OCI-LY7 (cell line): ENCODE results near the gene NFE2L3. TPM values are rescaled to one million over a fixed set of nuclear protein-coding genes. Genes with fewer than 3 reads are reported as not detected.

Experiments used
- BruUV-seq: library from RNA; stranded (reverse); fragments of 400-500 nt; replicated peaks from 2 replicates; lab custom pipeline; 2021; lab: Mats Ljungman, UMichigan
- CTCF ChIA-PET: fragments of 300-600 bp; sonication (Branson Sonifier 250); formaldehyde crosslinking; loops from one replicate; lab custom pipeline; 2022; ENCODE audit warnings: antibody characterized with exemption; ENCODE audit not compliant: unreplicated experiment; lab: Charles Lee
- POLR2A ChIA-PET: fragments of 300-600 bp; sonication (Branson Sonifier 250); formaldehyde crosslinking; loops from one replicate; lab custom pipeline; 2022; ENCODE audit warnings: antibody characterized with exemption; lab: Charles Lee
- DNase-seq: peaks from one replicate; pipeline ENCODE4 v3.0.0-alpha.2; 2015; ENCODE audit warnings: low spot score
- H2AFZ ChIP-seq: fragments of 200-600 bp; sonication (generic), shearing (Covaris generic); 2 replicates; pipeline ENCODE4 v1.6.1; 2014; ENCODE audit warnings: mild to moderate bottlenecking, antibody characterized with exemption, low read length, moderate library complexity
- H3K27ac ChIP-seq: fragments of 200-600 bp; sonication (generic); 2 replicates; pipeline ENCODE4 v1.5.1; 2014; ENCODE audit warnings: mixed run types, low read depth, mild to moderate bottlenecking, moderate library complexity, low read length, inconsistent platforms; ENCODE audit not compliant: poor library complexity, severe bottlenecking
- H3K36me3 ChIP-seq: fragments of 200-600 bp; sonication (generic); 2 replicates; pipeline ENCODE4 v1.6.1; 2014; ENCODE audit warnings: mild to moderate bottlenecking, antibody characterized with exemption, low read length, moderate library complexity, mixed read lengths; ENCODE audit not compliant: insufficient read depth
- H3K4me1 ChIP-seq: fragments of 200-600 bp; sonication (generic); 2 replicates; pipeline ENCODE4 v1.5.1; 2014; ENCODE audit warnings: mild to moderate bottlenecking, low read length; ENCODE audit not compliant: insufficient read depth, poor library complexity, severe bottlenecking
- H3K4me2 ChIP-seq: fragments of 200-600 bp; sonication (generic); 2 replicates; pipeline ENCODE4 v1.6.1; 2014; ENCODE audit warnings: mild to moderate bottlenecking, low read length
- H3K4me3 ChIP-seq: fragments of 200-600 bp; sonication (generic); 2 replicates; pipeline ENCODE4 v1.5.1; 2014; ENCODE audit warnings: mild to moderate bottlenecking, low read depth, low read length; ENCODE audit not compliant: poor library complexity, severe bottlenecking
- H3K79me2 ChIP-seq: fragments of 200-600 bp; sonication (generic); 2 replicates; pipeline ENCODE4 v1.6.1; 2016; ENCODE audit warnings: low read depth, mild to moderate bottlenecking, low read length, moderate library complexity, mixed read lengths; ENCODE audit not compliant: insufficient read depth
- H3K9me2 ChIP-seq: fragments of 200-600 bp; sonication (generic); 2 replicates; pipeline ENCODE4 v1.6.1; 2016; ENCODE audit warnings: mild to moderate bottlenecking, low read length, mixed read lengths; ENCODE audit not compliant: insufficient read depth
- H3K9me3 ChIP-seq: fragments of 200-600 bp; sonication (generic); 2 replicates; pipeline ENCODE4 v1.6.1; 2014; ENCODE audit warnings: mild to moderate bottlenecking, mixed run types, low read length, mixed read lengths
- H4K20me1 ChIP-seq: fragments of 200-600 bp; sonication (generic); 2 replicates; pipeline ENCODE4 v1.6.1; 2014; ENCODE audit warnings: mild to moderate bottlenecking, antibody characterized with exemption, low read length, moderate library complexity, mixed read lengths; ENCODE audit not compliant: insufficient read depth
- CTCF ChIP-seq: fragments of 200-600 bp; sonication (generic); conservative IDR thresholded peaks from 2 replicates; pipeline ENCODE4 v1.5.1; 2014; ENCODE audit warnings: mild to moderate bottlenecking, antibody characterized with exemption, low read length, moderate library complexity, mixed read lengths
- EZH2phosphoT487 ChIP-seq: fragments of 200-600 bp; sonication (generic); IDR thresholded peaks from 2 replicates; pipeline ENCODE4 v1.6.1; 2018; ENCODE audit warnings: low read depth, borderline replicate concordance, mild to moderate bottlenecking, mixed run types, antibody characterized with exemption, low read length, moderate library complexity, mixed read lengths
- intact Hi-C: fragments of 100-400 bp; cut with micrococcal nuclease; formaldehyde crosslinking; loops from one replicate; pipeline ENCODE4 v1.10.0; 2022; ENCODE audit not compliant: unreplicated experiment
- total RNA-seq, 2 experiments: library from RNA; depleted of rRNA in 1 of 2; stranded (reverse); fragments of >200 nt in 1 of 2; shearing (Covaris generic) in 1 of 2; gene quantifications; 2 replicates each; pipeline ENCODE4 v1.2.3, GENCODE V29; 2014 to 2022

Gene NFE2L3
- total RNA-seq, 2 experiments from 2014 or later, result 10.7 to 12.3 TPM

GRCh38 chr7:26131056-26131589 lies 20.9 kb upstream of the NFE2L3 start:
- Histone ChIP-seq H3K4me2 (no peak overlapping the region), H3K9me2 (0 out of 2 replicates have a peak, but pooled peaks cover 3% of the 10 kb centered on the region), H3K9me3 (no peaks in the 10 kb centered on the region), H2AFZ (no peak overlapping the region), H3K27ac (no peak overlapping the region), H3K36me3 (no peaks in the 10 kb centered on the region), H4K20me1 (no peaks in the 10 kb centered on the region), H3K4me1 (peaks cover 13% of the 10 kb centered on the region), H3K79me2 (no peaks in the 10 kb centered on the region), H3K4me3 (no peak overlapping the region)
- TF ChIP-seq CTCF, result no peak
- intact Hi-C loops, result no loop called here
- no peak for DNase-seq
- no TSS peak for BruUV-seq
- CTCF ChIA-PET, result no interaction called here
- POLR2A ChIA-PET, result interaction anchor here (1.1 to 1.5 kb wide), 2 partner anchors 19 to 30 kb away, joined by 4 read pairs; no protein-coding TSS in a partner anchor

- no peaks in the 10 kb centered on the region for H4K20me1 ChIP-seq
- no peak overlapping the region for H3K4me3 ChIP-seq
- intact Hi-C loops, result no loop called here
- DNase-seq, result no peak
- CTCF ChIA-PET, result no interaction called here
- H3K4me1 ChIP-seq, result no peaks in the 10 kb centered on the region
- no peaks in the 10 kb centered on the region for H3K36me3 ChIP-seq
- no peak overlapping the region for H3K4me2 ChIP-seq
- H2AFZ ChIP-seq, result no peak overlapping the region
- BruUV-seq, result no TSS peak
- TF ChIP-seq CTCF (no peak), EZH2phosphoT487 (no peak)
- H3K27ac ChIP-seq, result no peak overlapping the region
- H3K79me2 ChIP-seq, result no peaks in the 10 kb centered on the region
- H3K9me3 ChIP-seq, result no peaks in the 10 kb centered on the region
- POLR2A ChIA-PET, result no interaction called here
- H3K9me2 ChIP-seq, result 0 out of 2 replicates have a peak, but pooled peaks cover 3% of the 10 kb centered on the region
Measured at GRCh38 chr7:26135076-26135475, 16.9 kb upstream of the NFE2L3 start.

GRCh38 chr7:26135551-26135950 lies 16.4 kb upstream of the NFE2L3 start:
- no peak overlapping the region for H3K4me2 ChIP-seq
- no TSS peak for BruUV-seq
- no peaks in the 10 kb centered on the region for H4K20me1 ChIP-seq
- intact Hi-C loops, result no loop called here
- ChIA-PET CTCF (no interaction called here), POLR2A (no interaction called here)
- TF ChIP-seq CTCF (no peak), EZH2phosphoT487 (no peak)
- DNase-seq, result no peak
- no peaks in the 10 kb centered on the region for H3K36me3 ChIP-seq
- no peaks in the 10 kb centered on the region for H3K9me3 ChIP-seq
- no peak overlapping the region for H3K4me3 ChIP-seq
- H3K9me2 ChIP-seq, result 0 out of 2 replicates have a peak, but pooled peaks cover 3% of the 10 kb centered on the region
- no peak overlapping the region for H3K27ac ChIP-seq
- H3K79me2 ChIP-seq, result no peaks in the 10 kb centered on the region
- H2AFZ ChIP-seq, result no peak overlapping the region
- no peaks in the 10 kb centered on the region for H3K4me1 ChIP-seq
